GM10847 (cell line): Measurements from ENCODE around the gene PCNX1.

Source experiments
- POLR2A ChIP-seq: IDR thresholded peaks from 2 replicates; pipeline ENCODE4 v1.6.1; 2011; ENCODE audit not compliant: insufficient read length; ENCODE audit errors: extremely low read depth

Gene PCNX1

GRCh38 chr14:71070169-71070568 is 162.9 kb downstream of the PCNX1 start:
- TF ChIP-seq POLR2A: no peak

GRCh38 chr14:71071042-71071441 is 163.8 kb downstream of the PCNX1 start:
- TF ChIP-seq POLR2A: no peak

GRCh38 chr14:71076462-71077092 is 169.3 kb downstream of the PCNX1 start:
- TF ChIP-seq POLR2A: no peak

- no peak for TF ChIP-seq POLR2A
Observed at GRCh38 chr14:71078500-71078899, 171.2 kb downstream of the PCNX1 start.

- no peak for TF ChIP-seq POLR2A
Observed at GRCh38 chr14:71086567-71086966, 179.3 kb downstream of the PCNX1 start.

- TF ChIP-seq POLR2A: no peak
Observed at GRCh38 chr14:71089971-71090370, 182.7 kb downstream of the PCNX1 start.

GRCh38 chr14:71094722-71095121 is 187.5 kb downstream of the PCNX1 start:
- no peak for TF ChIP-seq POLR2A

- no peak for TF ChIP-seq POLR2A
Observed at GRCh38 chr14:71096947-71097346, 189.7 kb downstream of the PCNX1 start.

GRCh38 chr14:71103662-71104484 is 196.6 kb downstream of the PCNX1 start:
- TF ChIP-seq POLR2A: no peak

- no peak for TF ChIP-seq POLR2A
Observed at GRCh38 chr14:71105177-71105576, 197.9 kb downstream of the PCNX1 start.

GRCh38 chr14:71107921-71108320 is 200.7 kb downstream of the PCNX1 start:
- no peak for TF ChIP-seq POLR2A

GRCh38 chr14:71108398-71109119 is 201.3 kb downstream of the PCNX1 start:
- no peak for TF ChIP-seq POLR2A

- TF ChIP-seq POLR2A: no peak
Observed at GRCh38 chr14:71113376-71113775, 206.1 kb downstream of the PCNX1 start.

GRCh38 chr14:71114565-71114964 is 207.3 kb downstream of the PCNX1 start:
- TF ChIP-seq POLR2A: no peak

GRCh38 chr14:71115306-71115705 is 208.0 kb downstream of the PCNX1 start:
- no peak for TF ChIP-seq POLR2A
